Fibroblast of mammary gland (primary cell): Measurements from ENCODE around the gene ST13.
"Not testable (repeated sequence)": the region's sequence is repeated elsewhere in the genome, so short reads cannot be mapped to it uniquely, and the experiment has no call there.

Experiments used
- DNase-seq: peaks from one replicate; pipeline ENCODE4 v3.0.0-alpha.2; 2010; ENCODE audit warnings: low read depth
- H3K4me3 ChIP-seq: 2 replicates; pipeline ENCODE4 v1.5.1; 2011; ENCODE audit warnings: low read depth, mild to moderate bottlenecking, low read length, moderate library complexity; ENCODE audit not compliant: control insufficient read depth
- TF ChIP-seq, protein P1 (sequence below): conservative IDR thresholded peaks from 2 replicates; pipeline ENCODE4 v1.5.1; 2011; ENCODE audit warnings: low read depth, low read length, inconsistent platforms; ENCODE audit not compliant: control insufficient read depth, insufficient read depth

Gene ST13

DNA sequence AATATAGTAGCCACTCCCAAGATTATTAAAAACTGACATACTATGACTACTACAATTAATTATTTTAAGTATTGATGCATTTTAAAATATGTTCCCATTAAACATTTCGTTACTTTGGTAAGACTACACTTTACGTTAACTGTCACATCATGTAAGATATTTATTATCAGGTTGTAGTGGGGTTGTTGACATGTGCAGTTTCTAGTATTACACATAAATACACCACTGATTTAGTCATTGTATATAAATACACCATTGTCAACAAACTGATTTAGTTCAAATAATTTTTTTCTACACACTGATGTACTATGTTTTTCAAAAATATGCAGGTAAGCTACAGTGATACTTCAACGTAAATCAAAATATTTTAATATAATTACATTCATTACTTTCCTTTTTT, 11.5 kb downstream of the ST13 start:
- no peak for DNase-seq
- TF ChIP-seq, protein P1, sequence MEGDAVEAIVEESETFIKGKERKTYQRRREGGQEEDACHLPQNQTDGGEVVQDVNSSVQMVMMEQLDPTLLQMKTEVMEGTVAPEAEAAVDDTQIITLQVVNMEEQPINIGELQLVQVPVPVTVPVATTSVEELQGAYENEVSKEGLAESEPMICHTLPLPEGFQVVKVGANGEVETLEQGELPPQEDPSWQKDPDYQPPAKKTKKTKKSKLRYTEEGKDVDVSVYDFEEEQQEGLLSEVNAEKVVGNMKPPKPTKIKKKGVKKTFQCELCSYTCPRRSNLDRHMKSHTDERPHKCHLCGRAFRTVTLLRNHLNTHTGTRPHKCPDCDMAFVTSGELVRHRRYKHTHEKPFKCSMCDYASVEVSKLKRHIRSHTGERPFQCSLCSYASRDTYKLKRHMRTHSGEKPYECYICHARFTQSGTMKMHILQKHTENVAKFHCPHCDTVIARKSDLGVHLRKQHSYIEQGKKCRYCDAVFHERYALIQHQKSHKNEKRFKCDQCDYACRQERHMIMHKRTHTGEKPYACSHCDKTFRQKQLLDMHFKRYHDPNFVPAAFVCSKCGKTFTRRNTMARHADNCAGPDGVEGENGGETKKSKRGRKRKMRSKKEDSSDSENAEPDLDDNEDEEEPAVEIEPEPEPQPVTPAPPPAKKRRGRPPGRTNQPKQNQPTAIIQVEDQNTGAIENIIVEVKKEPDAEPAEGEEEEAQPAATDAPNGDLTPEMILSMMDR, result no peak
- no peak overlapping the region for H3K4me3 ChIP-seq

DNA sequence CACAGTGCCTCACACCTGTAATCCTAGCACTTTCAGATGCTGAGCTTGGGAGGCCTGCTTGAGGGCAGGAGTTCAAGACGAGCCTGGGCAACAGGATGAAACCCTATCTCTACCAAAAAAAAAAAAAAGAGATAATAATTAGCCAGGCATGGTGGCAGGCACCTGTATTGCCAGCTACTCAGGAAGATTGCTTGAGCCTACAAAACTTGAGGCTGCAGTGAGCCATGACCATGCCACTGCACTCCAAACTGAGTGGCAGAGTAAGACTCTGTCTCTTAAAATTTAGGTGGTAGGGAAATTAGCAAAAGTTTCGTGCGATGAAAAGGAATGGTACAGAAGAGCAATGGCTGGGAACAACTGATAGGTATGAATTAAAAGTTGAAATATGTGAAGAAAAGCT, 18.0 kb downstream of the ST13 start:
- DNase-seq, result no peak
- TF ChIP-seq, protein P1, result no peak
- no peak overlapping the region for H3K4me3 ChIP-seq

DNA sequence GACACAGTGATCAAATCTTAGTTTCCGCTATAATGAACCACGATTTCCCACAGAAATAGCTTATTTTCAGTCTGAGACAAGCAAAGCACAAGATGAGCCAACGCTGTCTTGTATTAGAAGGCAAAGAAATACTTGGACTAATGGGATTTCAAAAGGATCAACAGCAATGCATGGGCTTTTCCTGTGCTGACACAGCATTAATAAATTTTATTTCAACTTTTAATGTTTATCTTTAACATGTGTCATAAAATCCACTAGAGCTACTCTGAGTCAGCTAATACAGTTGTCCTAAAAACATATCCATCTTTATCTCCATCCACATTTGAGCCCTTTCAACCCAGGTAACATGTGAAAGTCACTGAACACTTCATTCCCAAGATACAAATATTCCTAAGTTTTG, 21.8 kb downstream of the ST13 start:
- TF ChIP-seq, protein P1, result no peak
- no peak overlapping the region for H3K4me3 ChIP-seq
- DNase-seq, result no peak

DNA sequence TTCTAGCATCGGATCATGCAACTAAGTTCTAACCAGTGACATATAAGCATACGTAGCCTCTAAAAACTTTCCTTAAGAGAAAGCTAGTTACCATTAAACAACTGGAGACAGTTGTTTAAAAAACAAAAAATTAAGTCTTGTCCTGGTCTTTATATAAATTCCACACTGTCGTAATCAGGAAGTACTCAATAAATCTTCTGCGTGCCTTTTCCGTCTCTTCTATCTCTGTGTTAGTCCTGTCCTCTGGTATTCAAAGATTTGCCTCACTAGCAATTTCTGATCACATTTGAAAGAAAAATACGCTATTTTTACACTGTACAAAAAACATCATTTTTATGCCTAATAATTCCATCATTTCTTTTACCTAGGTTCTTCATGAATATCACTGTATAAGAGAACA, 27.3 kb downstream of the ST13 start:
- no peak for DNase-seq
- H3K4me3 ChIP-seq, result no peak overlapping the region
- TF ChIP-seq, protein P1, result no peak

DNA sequence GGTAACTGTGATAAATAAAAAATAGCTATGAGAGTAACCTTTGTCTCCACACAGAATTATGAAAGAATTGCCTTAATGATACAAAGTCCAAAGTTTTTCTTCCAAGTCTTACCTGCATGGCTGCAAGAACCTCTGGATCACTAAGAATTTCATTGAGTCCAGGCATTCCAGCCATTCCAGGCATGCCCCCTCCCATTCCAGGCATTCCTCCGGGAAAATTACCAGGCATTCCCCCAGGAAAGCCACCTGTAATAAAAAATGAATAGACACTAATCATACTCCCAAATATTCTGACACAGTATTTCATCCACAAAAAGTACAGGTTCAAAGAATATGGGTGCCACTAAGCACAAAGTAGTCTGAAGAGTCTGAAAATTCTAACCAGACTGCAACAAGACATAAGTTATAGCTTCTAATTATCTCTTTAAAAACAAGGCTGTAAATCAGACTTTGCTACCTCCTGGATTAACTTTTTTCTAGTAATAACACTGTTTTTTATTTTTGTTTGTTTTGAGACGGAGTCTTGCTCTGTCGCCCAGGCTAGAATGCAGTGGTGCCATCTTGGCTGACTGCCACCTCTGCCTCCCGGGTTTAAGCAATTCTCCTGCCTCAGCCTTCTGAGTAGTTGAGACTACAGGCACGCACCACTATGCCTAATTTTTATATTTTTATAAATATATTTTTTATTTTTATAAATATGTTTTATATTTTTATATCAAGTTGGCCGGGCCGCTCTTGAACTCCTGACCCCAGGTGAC, 29.3 kb downstream of the ST13 start:
- H3K4me3 ChIP-seq, result no peak overlapping the region
- DNase-seq, result no peak
- TF ChIP-seq, protein P1, result no peak

DNA sequence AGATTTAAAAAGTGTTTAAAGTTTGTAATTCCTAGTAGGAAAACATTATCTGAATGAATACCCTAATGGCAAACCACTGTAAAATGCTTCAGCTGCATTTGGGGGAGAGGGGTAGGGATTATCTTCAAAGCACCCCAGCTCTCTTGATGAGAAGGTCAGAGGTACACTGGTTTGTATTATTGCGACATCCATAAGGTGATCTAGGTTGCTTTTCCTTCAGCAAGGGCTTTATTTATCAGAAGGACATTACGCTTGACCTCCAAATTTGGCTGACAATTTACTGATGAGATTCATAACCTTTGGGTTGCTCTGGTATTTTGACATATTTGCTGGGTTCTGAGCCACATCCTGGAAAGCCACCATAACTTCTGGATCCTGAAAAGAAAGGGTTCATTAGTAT, 30.1 kb downstream of the ST13 start:
- not testable (repeated sequence) for DNase-seq

DNA sequence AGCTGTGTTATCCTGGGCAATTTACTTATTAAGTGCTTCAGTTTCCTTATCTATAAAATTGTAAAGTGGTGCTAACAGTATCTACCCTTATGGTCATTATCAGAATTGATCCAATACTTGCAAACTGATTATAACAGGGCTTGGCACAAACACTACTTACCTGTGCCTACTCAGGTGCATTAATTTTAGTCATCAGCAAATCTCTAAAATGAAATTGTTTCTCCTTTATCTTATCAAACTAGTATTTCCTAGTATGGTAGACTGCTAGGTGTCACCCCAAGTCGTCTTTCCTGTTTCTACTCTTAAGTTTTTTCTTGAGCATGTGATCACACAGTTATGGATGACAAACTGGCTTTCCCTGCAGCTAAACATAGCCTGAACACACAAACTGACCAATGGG, 33.0 kb downstream of the ST13 start:
- DNase-seq, result no peak
- H3K4me3 ChIP-seq, result no peak overlapping the region
- TF ChIP-seq, protein P1, result no peak

More for the DNA sequence above, 30.1 kb downstream of the ST13 start:
- H3K4me3 ChIP-seq, result not testable (repeated sequence)
